HepG2 (cell line): ENCODE results near the gene NEURL3. TPM values are rescaled to one million over a fixed set of nuclear protein-coding genes. Genes with fewer than 3 reads are reported as not detected.

Source experiments
- CEBPB ChIP-seq: IDR thresholded peaks from 2 replicates; pipeline ENCODE4 v1.6.1; 2011; ENCODE audit warnings: low read depth, low read length, improper control_type of control experiment, borderline replicate concordance
- FIP1L1 ChIP-seq: fragments of 200-400 bp; formaldehyde crosslinking; IDR thresholded peaks from 2 replicates; pipeline ENCODE4 v1.6.1; 2018; ENCODE audit warnings: low read depth, mild to moderate bottlenecking, low read length, moderate library complexity, borderline replicate concordance; ENCODE audit not compliant: insufficient read depth
- FOSL1 ChIP-seq: sonication (generic); formaldehyde crosslinking; IDR thresholded peaks from 2 replicates; pipeline ENCODE4 v1.9.0; 2021; ENCODE audit warnings: missing genetic modification reagents, borderline replicate concordance
- FUBP1 ChIP-seq: sonication (generic); formaldehyde crosslinking; IDR thresholded peaks from 2 replicates; pipeline ENCODE4 v1.5.1; 2020; ENCODE audit warnings: missing genetic modification reagents, mild to moderate bottlenecking, borderline replicate concordance
- HDAC2 ChIP-seq: sonication (generic); formaldehyde crosslinking; IDR thresholded peaks from 2 replicates; pipeline ENCODE4 v1.4.0; 2020; ENCODE audit warnings: missing genetic modification reagents
- KMT2A ChIP-seq: sonication (generic); formaldehyde crosslinking; IDR thresholded peaks from 2 replicates; pipeline ENCODE4 v1.4.0; 2020; ENCODE audit warnings: missing genetic modification reagents
- NAIF1 ChIP-seq: sonication (generic); formaldehyde crosslinking; IDR thresholded peaks from 2 replicates; pipeline ENCODE4 v1.5.0; 2020; ENCODE audit warnings: mild to moderate bottlenecking, missing genetic modification reagents, borderline replicate concordance
- NRL ChIP-seq: sonication (generic); formaldehyde crosslinking; IDR thresholded peaks from 2 replicates; pipeline ENCODE4 v1.5.0; 2020; ENCODE audit warnings: missing genetic modification reagents, mild to moderate bottlenecking, moderate library complexity, borderline replicate concordance
- RAD51 ChIP-seq: fragments of 450-650 bp; IDR thresholded peaks from 2 replicates; pipeline ENCODE4 v1.6.1; 2016; ENCODE audit warnings: borderline replicate concordance
- RXRB ChIP-seq: IDR thresholded peaks from 2 replicates; pipeline ENCODE4 v1.6.1; 2016; ENCODE audit warnings: borderline replicate concordance, missing genetic modification reagents, missing compliant biosample characterization
- SIN3B ChIP-seq: fragments of 150-350 bp; IDR thresholded peaks from 2 replicates; pipeline ENCODE4 v1.6.1; 2014; ENCODE audit warnings: low read length
- ZNF331 ChIP-seq: sonication (generic); formaldehyde crosslinking; IDR thresholded peaks from 2 replicates; pipeline ENCODE4 v1.4.0; 2020; ENCODE audit warnings: missing genetic modification reagents
- ZNF343 ChIP-seq: sonication (generic); formaldehyde crosslinking; IDR thresholded peaks from 2 replicates; pipeline ENCODE4 v1.4.0; 2020; ENCODE audit warnings: mild to moderate bottlenecking, missing genetic modification reagents
- ZNF644 ChIP-seq: IDR thresholded peaks from 2 replicates; pipeline ENCODE4 v1.6.1; 2016; ENCODE audit warnings: low read depth
- ZNF691 ChIP-seq: sonication (generic); formaldehyde crosslinking; IDR thresholded peaks from 2 replicates; pipeline ENCODE4 v1.4.0; 2020; ENCODE audit warnings: missing genetic modification reagents, low read depth, mild to moderate bottlenecking, borderline replicate concordance
- ZNF740 ChIP-seq: sonication (generic); formaldehyde crosslinking; IDR thresholded peaks from 2 replicates; pipeline ENCODE4 v1.4.0; 2020; ENCODE audit warnings: missing genetic modification reagents
- ZNF782 ChIP-seq: sonication (generic); formaldehyde crosslinking; IDR thresholded peaks from 2 replicates; pipeline ENCODE4 v1.4.0; 2020; ENCODE audit warnings: missing genetic modification reagents, mild to moderate bottlenecking, borderline replicate concordance
- ZNF841 ChIP-seq: sonication (generic); formaldehyde crosslinking; IDR thresholded peaks from 2 replicates; pipeline ENCODE4 v1.8.1; 2023; ENCODE audit warnings: missing genetic modification reagents, borderline replicate concordance
- ZSCAN9 ChIP-seq: IDR thresholded peaks from 2 replicates; pipeline ENCODE4 v1.6.1; 2016; ENCODE audit warnings: borderline replicate concordance
- polyA plus RNA-seq, 8 experiments: library from polyadenylated mRNA; depleted of rRNA in 3 of 8; stranded (reverse) in 7 of 8; unstranded in 1 of 8; fragments of >200 nt; fragmentation: Illumina TruSeq in 4 of 8; extraction: Trizol in 4 of 8; gene quantifications; 2 replicates each; pipeline versions ENCODE4 v1.2.1 to v1.2.3, GENCODE V29; 2011 to 2016; ENCODE audit warnings: low read depth in 4 of 8, missing spikeins in 1 of 8, mixed read lengths in 1 of 8; ENCODE audit not compliant: insufficient read depth in 1 of 8
- total RNA-seq, 5 experiments: library from RNA; depleted of rRNA; stranded (reverse); fragments of >200 nt; fragmentation: Illumina TruSeq; extraction: Trizol; gene quantifications; 2 replicates each; pipeline ENCODE4 v1.2.3, GENCODE V29; 2016; ENCODE audit warnings: low read depth in 1 of 5
- TF ChIP-seq, protein P1 (sequence below): sonication (generic); formaldehyde crosslinking; IDR thresholded peaks from 2 replicates; pipeline ENCODE4 v1.9.0; 2021; ENCODE audit warnings: mild to moderate bottlenecking, missing genetic modification reagents

The NEURL3 gene
- total and polyA plus RNA-seq, 2 of the 13 experiments (the other 11 are each of a cell fraction or from before 2014, with no cell fraction given) = 0.16 to 1.2 TPM

DNA sequence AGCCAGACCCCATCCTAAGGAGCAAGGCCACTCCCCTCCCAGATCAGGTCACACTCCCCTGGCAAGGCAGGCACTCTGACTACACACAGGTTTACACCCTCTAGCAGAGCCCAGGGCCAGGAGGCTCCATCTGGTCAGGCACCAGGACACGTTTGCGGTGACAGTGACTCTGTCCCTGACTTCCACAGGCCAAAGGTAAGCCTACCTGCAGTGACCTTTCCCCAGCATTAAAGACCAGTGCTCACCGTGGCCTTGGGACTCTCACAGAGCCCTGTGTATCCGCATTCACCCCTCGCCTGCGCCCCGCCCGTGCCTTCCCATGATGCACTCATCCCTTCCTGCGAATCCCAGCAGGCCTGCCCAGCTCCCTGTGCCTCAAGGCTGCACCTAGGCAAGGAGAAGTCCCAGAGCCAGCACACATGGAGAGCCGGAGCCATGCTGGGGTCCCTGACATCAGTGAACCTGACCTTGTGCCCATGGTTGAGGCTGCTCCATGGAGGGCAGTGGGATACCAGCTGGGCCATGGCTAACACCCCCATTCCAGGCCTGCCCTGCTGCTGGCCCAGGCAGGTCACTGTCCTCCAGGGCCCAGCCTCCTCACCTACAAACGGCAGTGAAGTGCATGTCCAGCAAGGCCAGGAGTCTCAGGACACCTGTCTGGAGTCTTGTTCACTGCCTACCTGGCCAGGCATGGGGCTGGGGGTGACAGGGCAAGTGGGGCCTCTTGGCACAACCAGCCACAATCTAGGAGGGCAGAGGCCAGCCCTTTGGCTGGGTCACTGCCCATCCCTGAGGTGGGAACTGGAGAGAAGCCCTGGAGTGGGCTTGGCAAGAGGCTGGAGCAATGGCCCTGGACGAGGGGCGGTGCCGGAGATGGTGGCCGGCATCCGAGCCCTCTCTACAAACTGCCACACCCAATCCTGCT lies 3.0 kb downstream of the NEURL3 start (continued):
- peak; percentile 85 for TF ChIP-seq RXRB (CRISPR knock-in tag)
- TF ChIP-seq NRL (CRISPR knock-in tag) = peak; percentile 20; the same call in 1 of the 2 replicates
- TF ChIP-seq, protein P1, sequence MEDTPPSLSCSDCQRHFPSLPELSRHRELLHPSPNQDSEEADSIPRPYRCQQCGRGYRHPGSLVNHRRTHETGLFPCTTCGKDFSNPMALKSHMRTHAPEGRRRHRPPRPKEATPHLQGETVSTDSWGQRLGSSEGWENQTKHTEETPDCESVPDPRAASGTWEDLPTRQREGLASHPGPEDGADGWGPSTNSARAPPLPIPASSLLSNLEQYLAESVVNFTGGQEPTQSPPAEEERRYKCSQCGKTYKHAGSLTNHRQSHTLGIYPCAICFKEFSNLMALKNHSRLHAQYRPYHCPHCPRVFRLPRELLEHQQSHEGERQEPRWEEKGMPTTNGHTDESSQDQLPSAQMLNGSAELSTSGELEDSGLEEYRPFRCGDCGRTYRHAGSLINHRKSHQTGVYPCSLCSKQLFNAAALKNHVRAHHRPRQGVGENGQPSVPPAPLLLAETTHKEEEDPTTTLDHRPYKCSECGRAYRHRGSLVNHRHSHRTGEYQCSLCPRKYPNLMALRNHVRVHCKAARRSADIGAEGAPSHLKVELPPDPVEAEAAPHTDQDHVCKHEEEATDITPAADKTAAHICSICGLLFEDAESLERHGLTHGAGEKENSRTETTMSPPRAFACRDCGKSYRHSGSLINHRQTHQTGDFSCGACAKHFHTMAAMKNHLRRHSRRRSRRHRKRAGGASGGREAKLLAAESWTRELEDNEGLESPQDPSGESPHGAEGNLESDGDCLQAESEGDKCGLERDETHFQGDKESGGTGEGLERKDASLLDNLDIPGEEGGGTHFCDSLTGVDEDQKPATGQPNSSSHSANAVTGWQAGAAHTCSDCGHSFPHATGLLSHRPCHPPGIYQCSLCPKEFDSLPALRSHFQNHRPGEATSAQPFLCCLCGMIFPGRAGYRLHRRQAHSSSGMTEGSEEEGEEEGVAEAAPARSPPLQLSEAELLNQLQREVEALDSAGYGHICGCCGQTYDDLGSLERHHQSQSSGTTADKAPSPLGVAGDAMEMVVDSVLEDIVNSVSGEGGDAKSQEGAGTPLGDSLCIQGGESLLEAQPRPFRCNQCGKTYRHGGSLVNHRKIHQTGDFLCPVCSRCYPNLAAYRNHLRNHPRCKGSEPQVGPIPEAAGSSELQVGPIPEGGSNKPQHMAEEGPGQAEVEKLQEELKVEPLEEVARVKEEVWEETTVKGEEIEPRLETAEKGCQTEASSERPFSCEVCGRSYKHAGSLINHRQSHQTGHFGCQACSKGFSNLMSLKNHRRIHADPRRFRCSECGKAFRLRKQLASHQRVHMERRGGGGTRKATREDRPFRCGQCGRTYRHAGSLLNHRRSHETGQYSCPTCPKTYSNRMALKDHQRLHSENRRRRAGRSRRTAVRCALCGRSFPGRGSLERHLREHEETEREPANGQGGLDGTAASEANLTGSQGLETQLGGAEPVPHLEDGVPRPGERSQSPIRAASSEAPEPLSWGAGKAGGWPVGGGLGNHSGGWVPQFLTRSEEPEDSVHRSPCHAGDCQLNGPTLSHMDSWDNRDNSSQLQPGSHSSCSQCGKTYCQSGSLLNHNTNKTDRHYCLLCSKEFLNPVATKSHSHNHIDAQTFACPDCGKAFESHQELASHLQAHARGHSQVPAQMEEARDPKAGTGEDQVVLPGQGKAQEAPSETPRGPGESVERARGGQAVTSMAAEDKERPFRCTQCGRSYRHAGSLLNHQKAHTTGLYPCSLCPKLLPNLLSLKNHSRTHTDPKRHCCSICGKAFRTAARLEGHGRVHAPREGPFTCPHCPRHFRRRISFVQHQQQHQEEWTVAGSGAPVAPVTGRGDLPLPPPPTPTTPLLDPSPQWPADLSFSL (CRISPR knock-in tag) = no peak
- TF ChIP-seq ZNF343 = no peak
- peak; percentile 58; the same call in 1 of the 2 replicates for TF ChIP-seq ZNF644 (CRISPR knock-in tag)
- TF ChIP-seq ZNF740 (CRISPR knock-in tag) = peak; percentile 84
- 0 out of 2 replicates have a peak, but pooled peaks have one; percentile 74 for TF ChIP-seq FUBP1 (CRISPR knock-in tag)
- no peak for TF ChIP-seq SIN3B
- peak; percentile 77 for TF ChIP-seq ZNF331
- TF ChIP-seq CEBPB = no peak
- TF ChIP-seq FOSL1 (CRISPR knock-in tag) = no peak
- no peak for TF ChIP-seq KMT2A (CRISPR knock-in tag)
- no peak for TF ChIP-seq ZNF782
- peak; percentile 72; the same call in 1 of the 2 replicates for TF ChIP-seq HDAC2 (CRISPR knock-in tag)
- TF ChIP-seq ZNF841 (CRISPR knock-in tag) = no peak
- no peak for TF ChIP-seq RAD51
- no peak for TF ChIP-seq FIP1L1
- TF ChIP-seq ZNF691 (CRISPR knock-in tag) = peak; percentile 82; the same call in 1 of the 2 replicates
- no peak for TF ChIP-seq NAIF1 (CRISPR knock-in tag)
- TF ChIP-seq ZSCAN9 (CRISPR knock-in tag) = no peak; the same call in 1 of the 2 replicates
